Measurements from ENCODE around the gene SP8. TPM values are rescaled to one million over a fixed set of nuclear protein-coding genes. Genes with fewer than 3 reads are reported as not detected.

Gene SP8
- total RNA-seq, 1 experiment from 2014 or later, result not detected

- no peaks in the 10 kb centered on the region for H3K9me3 Mint-ChIP-seq (ENCODE audit: low read depth, unreplicated experiment)
- peak overlapping the region; percentile 71 for H3K4me3 Mint-ChIP-seq (ENCODE audit: low read depth, unreplicated experiment)
- no peak for DNase-seq
- TF ChIP-seq CTCF (IDR thresholded peaks at IDR 0.05; ENCODE audit: unreplicated experiment), result no peak
- H3K27ac Mint-ChIP-seq (ENCODE audit: unreplicated experiment), result no peak overlapping the region
- peaks cover 14% of the 10 kb centered on the region for H3K4me1 Mint-ChIP-seq (ENCODE audit: low read depth, unreplicated experiment)
- BruUV-seq (replicated peaks), result no TSS peak
- CTCF ChIA-PET, result interaction anchor here (1.3 to 3.5 kb wide), 2 partner anchors 474 to 477 kb away, joined by 5 to 15 read pairs; no protein-coding TSS in a partner anchor
- peaks cover 71% of the 10 kb centered on the region for H3K27me3 Mint-ChIP-seq (ENCODE audit: unreplicated experiment)
- intact Hi-C loops (cut with micrococcal nuclease; ENCODE audit: unreplicated experiment), result loop anchor here (1.0 to 5.0 kb wide), 3 partner anchors 55 to 1225 kb away; no protein-coding TSS in a partner anchor
- peaks cover 3% of the 10 kb centered on the region for H3K36me3 Mint-ChIP-seq (ENCODE audit: insufficient read depth, unreplicated experiment)
Observed at GRCh38 chr7:20776942-20777341, 9.7 kb downstream of the SP8 start.

- DNase-seq, result no peak
- H3K36me3 Mint-ChIP-seq (ENCODE audit: insufficient read depth, unreplicated experiment), result peaks cover 3% of the 10 kb centered on the region
- peaks cover 14% of the 10 kb centered on the region for H3K4me1 Mint-ChIP-seq (ENCODE audit: low read depth, unreplicated experiment)
- CTCF ChIA-PET, result interaction anchor here (1.3 to 3.5 kb wide), 2 partner anchors 475 to 478 kb away, joined by 5 to 15 read pairs; no protein-coding TSS in a partner anchor
- no peak for TF ChIP-seq CTCF (IDR thresholded peaks at IDR 0.05; ENCODE audit: unreplicated experiment)
- no TSS peak for BruUV-seq (replicated peaks)
- no peak overlapping the region for H3K4me3 Mint-ChIP-seq (ENCODE audit: low read depth, unreplicated experiment)
- intact Hi-C loops (cut with micrococcal nuclease; ENCODE audit: unreplicated experiment), result loop anchor here (5.0 kb wide), 2 partner anchors 56 to 1226 kb away; no protein-coding TSS in a partner anchor
- no peak overlapping the region for H3K27ac Mint-ChIP-seq (ENCODE audit: unreplicated experiment)
- H3K27me3 Mint-ChIP-seq (ENCODE audit: unreplicated experiment), result peaks cover 67% of the 10 kb centered on the region
- H3K9me3 Mint-ChIP-seq (ENCODE audit: low read depth, unreplicated experiment), result no peaks in the 10 kb centered on the region
Observed at GRCh38 chr7:20776214-20776911, 10.3 kb downstream of the SP8 start.

GRCh38 chr7:20754001-20754400 lies 32.7 kb downstream of the SP8 start:
- H3K9me3 Mint-ChIP-seq (ENCODE audit: low read depth, unreplicated experiment), result no peaks in the 10 kb centered on the region
- CTCF ChIA-PET, result no interaction called here
- H3K27me3 Mint-ChIP-seq (ENCODE audit: unreplicated experiment), result peaks cover 36% of the 10 kb centered on the region
- no peaks in the 10 kb centered on the region for H3K36me3 Mint-ChIP-seq (ENCODE audit: insufficient read depth, unreplicated experiment)
- no peak overlapping the region for H3K4me3 Mint-ChIP-seq (ENCODE audit: low read depth, unreplicated experiment)
- no peaks in the 10 kb centered on the region for H3K4me1 Mint-ChIP-seq (ENCODE audit: low read depth, unreplicated experiment)
- no peak for TF ChIP-seq CTCF (IDR thresholded peaks at IDR 0.05; ENCODE audit: unreplicated experiment)
- no peak for DNase-seq
- no TSS peak for BruUV-seq (replicated peaks)
- no peak overlapping the region for H3K27ac Mint-ChIP-seq (ENCODE audit: unreplicated experiment)
- intact Hi-C loops (cut with micrococcal nuclease; ENCODE audit: unreplicated experiment), result no loop called here

DNA sequence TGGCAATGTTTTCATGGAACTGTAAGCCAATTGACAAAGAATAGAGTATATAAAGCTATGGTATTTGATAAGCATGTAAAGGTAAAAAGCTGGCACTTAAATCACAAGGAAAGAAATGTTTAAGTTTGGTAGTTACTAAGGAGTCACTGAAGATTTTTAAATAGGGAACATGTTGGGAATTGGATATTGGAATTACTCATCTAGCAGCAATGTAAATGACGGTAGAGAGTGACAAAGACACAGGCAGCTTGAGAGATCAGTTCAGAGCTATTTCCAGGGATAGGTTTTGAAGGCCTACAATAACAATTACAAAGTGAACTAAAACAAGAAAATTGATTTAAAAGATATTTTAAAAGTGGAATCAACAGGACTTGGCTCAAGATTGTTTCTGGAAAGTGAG lies 36.8 kb downstream of the SP8 start:
- no peak overlapping the region for H3K4me3 Mint-ChIP-seq (ENCODE audit: low read depth, unreplicated experiment)
- CTCF ChIA-PET, result no interaction called here
- TF ChIP-seq CTCF (IDR thresholded peaks at IDR 0.05; ENCODE audit: unreplicated experiment), result no peak
- no peaks in the 10 kb centered on the region for H3K36me3 Mint-ChIP-seq (ENCODE audit: insufficient read depth, unreplicated experiment)
- no peaks in the 10 kb centered on the region for H3K9me3 Mint-ChIP-seq (ENCODE audit: low read depth, unreplicated experiment)
- peaks cover 45% of the 10 kb centered on the region for H3K27me3 Mint-ChIP-seq (ENCODE audit: unreplicated experiment)
- intact Hi-C loops (cut with micrococcal nuclease; ENCODE audit: unreplicated experiment), result no loop called here
- H3K27ac Mint-ChIP-seq (ENCODE audit: unreplicated experiment), result no peak overlapping the region
- no TSS peak for BruUV-seq (replicated peaks)
- no peak for DNase-seq
- no peaks in the 10 kb centered on the region for H3K4me1 Mint-ChIP-seq (ENCODE audit: low read depth, unreplicated experiment)

All from Calu3 (cell line).